ENCODE measurements around the gene COL15A1. TPM values are rescaled to one million over a fixed set of nuclear protein-coding genes. Genes with fewer than 3 reads are reported as not detected.

The COL15A1 gene
- total RNA-seq, 3 donors from 2014 or later = 0.05 to 0.16 (median 0.10) TPM

GRCh38 chr9:98974994-98975712 is 31.4 kb downstream of the COL15A1 start:
- no peaks in the 10 kb centered on the region for H3K36me3 Mint-ChIP-seq (ENCODE audit: insufficient read depth)
- H3K9me3 Mint-ChIP-seq = no peaks in the 10 kb centered on the region
- peaks cover 8% of the 10 kb centered on the region for H3K27me3 Mint-ChIP-seq (ENCODE audit: low read depth)
- ATAC-seq = peak; percentile 94 to 95
- H3K4me3 Mint-ChIP-seq = peak overlapping the region; percentile 39
- DNase-seq = peak; percentile 79
- peaks cover 9% of the 10 kb centered on the region for H3K4me1 Mint-ChIP-seq (ENCODE audit: low read depth)

GRCh38 chr9:98975838-98976237 is 32.1 kb downstream of the COL15A1 start:
- Mint-ChIP-seq H3K36me3 (ENCODE audit: insufficient read depth) (no peaks in the 10 kb centered on the region), H3K4me3 (no peak overlapping the region), H3K27me3 (ENCODE audit: low read depth) (peaks cover 8% of the 10 kb centered on the region), H3K4me1 (ENCODE audit: low read depth) (peaks cover 9% of the 10 kb centered on the region), H3K9me3 (no peaks in the 10 kb centered on the region)
- ATAC-seq = no peak
- no peak for DNase-seq

GRCh38 chr9:98977246-98977714 is 33.6 kb downstream of the COL15A1 start:
- no peak overlapping the region for H3K4me3 Mint-ChIP-seq
- H3K36me3 Mint-ChIP-seq (ENCODE audit: insufficient read depth) = no peaks in the 10 kb centered on the region
- peaks cover 9% of the 10 kb centered on the region for H3K4me1 Mint-ChIP-seq (ENCODE audit: low read depth)
- ATAC-seq = no peak
- H3K27me3 Mint-ChIP-seq (ENCODE audit: low read depth) = peaks cover 8% of the 10 kb centered on the region
- DNase-seq = no peak
- no peaks in the 10 kb centered on the region for H3K9me3 Mint-ChIP-seq

- Mint-ChIP-seq H3K36me3 (ENCODE audit: insufficient read depth) (no peaks in the 10 kb centered on the region), H3K4me1 (ENCODE audit: low read depth) (peaks cover 9% of the 10 kb centered on the region), H3K27me3 (ENCODE audit: low read depth) (peaks cover 8% of the 10 kb centered on the region), H3K9me3 (no peaks in the 10 kb centered on the region), H3K4me3 (no peak overlapping the region)
- ATAC-seq (no peak), DNase-seq (no peak)
Measured at GRCh38 chr9:98977813-98978212, 34.1 kb downstream of the COL15A1 start.

GRCh38 chr9:98978231-98978681 is 34.5 kb downstream of the COL15A1 start:
- Mint-ChIP-seq H3K27me3 (ENCODE audit: low read depth) (peaks cover 8% of the 10 kb centered on the region), H3K4me1 (ENCODE audit: low read depth) (peaks cover 9% of the 10 kb centered on the region)

GRCh38 chr9:98980291-98980690 is 36.6 kb downstream of the COL15A1 start:
- H3K36me3 Mint-ChIP-seq (ENCODE audit: insufficient read depth) = no peaks in the 10 kb centered on the region
- H3K9me3 Mint-ChIP-seq = no peaks in the 10 kb centered on the region
- peaks cover 6% of the 10 kb centered on the region for H3K4me1 Mint-ChIP-seq (ENCODE audit: low read depth)
- ATAC-seq (no peak), DNase-seq (no peak)
- H3K27me3 Mint-ChIP-seq (ENCODE audit: low read depth) = peaks cover 8% of the 10 kb centered on the region
- H3K4me3 Mint-ChIP-seq = no peak overlapping the region

More at GRCh38 chr9:98978231-98978681, 34.5 kb downstream of the COL15A1 start:
- ATAC-seq (no peak), DNase-seq (no peak)
- no peak overlapping the region for H3K4me3 Mint-ChIP-seq
- no peaks in the 10 kb centered on the region for H3K36me3 Mint-ChIP-seq (ENCODE audit: insufficient read depth)
- no peaks in the 10 kb centered on the region for H3K9me3 Mint-ChIP-seq

GRCh38 chr9:98983295-98984268 is 39.9 kb downstream of the COL15A1 start:
- Mint-ChIP-seq H3K4me3 (no peak overlapping the region), H3K27me3 (ENCODE audit: low read depth) (no peaks in the 10 kb centered on the region), H3K36me3 (ENCODE audit: insufficient read depth) (no peaks in the 10 kb centered on the region), H3K4me1 (ENCODE audit: low read depth) (no peaks in the 10 kb centered on the region), H3K9me3 (no peaks in the 10 kb centered on the region)
- ATAC-seq = no peak
- no peak for DNase-seq

- Mint-ChIP-seq H3K9me3 (no peaks in the 10 kb centered on the region), H3K4me3 (no peak overlapping the region), H3K36me3 (ENCODE audit: insufficient read depth) (no peaks in the 10 kb centered on the region), H3K27me3 (ENCODE audit: low read depth) (no peaks in the 10 kb centered on the region), H3K4me1 (ENCODE audit: low read depth) (no peaks in the 10 kb centered on the region)
- ATAC-seq (no peak), DNase-seq (no peak)
Measured at GRCh38 chr9:98985596-98985995, 41.9 kb downstream of the COL15A1 start.

GRCh38 chr9:98986866-98987651 is 43.4 kb downstream of the COL15A1 start:
- no peak for DNase-seq
- Mint-ChIP-seq H3K9me3 (no peaks in the 10 kb centered on the region), H3K36me3 (ENCODE audit: insufficient read depth) (no peaks in the 10 kb centered on the region), H3K4me3 (no peak overlapping the region), H3K27me3 (ENCODE audit: low read depth) (no peaks in the 10 kb centered on the region), H3K4me1 (ENCODE audit: low read depth) (no peaks in the 10 kb centered on the region)
- no peak for ATAC-seq

GRCh38 chr9:98989036-98990000 is 45.6 kb downstream of the COL15A1 start:
- Mint-ChIP-seq H3K36me3 (ENCODE audit: insufficient read depth) (no peaks in the 10 kb centered on the region), H3K4me1 (ENCODE audit: low read depth) (peaks cover 5% of the 10 kb centered on the region), H3K4me3 (no peak overlapping the region), H3K9me3 (no peaks in the 10 kb centered on the region), H3K27me3 (ENCODE audit: low read depth) (no peaks in the 10 kb centered on the region)
- ATAC-seq (peak in 1 of 2 donors; percentile 27), DNase-seq (no peak)

GRCh38 chr9:98990181-98990870 is 46.6 kb downstream of the COL15A1 start:
- no peak for DNase-seq
- Mint-ChIP-seq H3K9me3 (no peaks in the 10 kb centered on the region), H3K4me3 (no peak overlapping the region), H3K27me3 (ENCODE audit: low read depth) (no peaks in the 10 kb centered on the region), H3K4me1 (ENCODE audit: low read depth) (peaks cover 5% of the 10 kb centered on the region), H3K36me3 (ENCODE audit: insufficient read depth) (no peaks in the 10 kb centered on the region)
- ATAC-seq = no peak

GRCh38 chr9:98992107-98992884 is 48.6 kb downstream of the COL15A1 start:
- DNase-seq = no peak
- no peaks in the 10 kb centered on the region for H3K9me3 Mint-ChIP-seq
- no peak for ATAC-seq
- H3K36me3 Mint-ChIP-seq (ENCODE audit: insufficient read depth) = no peaks in the 10 kb centered on the region
- H3K4me1 Mint-ChIP-seq (ENCODE audit: low read depth) = peaks cover 5% of the 10 kb centered on the region
- H3K27me3 Mint-ChIP-seq (ENCODE audit: low read depth) = peaks cover 2% of the 10 kb centered on the region
- H3K4me3 Mint-ChIP-seq = no peak overlapping the region
